NB4 (cell line): ENCODE measurements around the gene DNAJC12.

Source experiments
- MYC ChIP-seq: IDR thresholded peaks from 2 replicates; pipeline ENCODE4 v1.6.1; 2011; ENCODE audit warnings: low read depth, low read length
- POLR2A ChIP-seq: IDR thresholded peaks from 2 replicates; pipeline ENCODE4 v1.6.1; 2011; ENCODE audit warnings: mild to moderate bottlenecking; ENCODE audit not compliant: insufficient read length; ENCODE audit errors: extremely low read depth
- TF ChIP-seq, protein P1 (sequence below): IDR thresholded peaks from one replicate; pipeline ENCODE4 v1.5.1; 2012; ENCODE audit warnings: low read depth, low read length
- TF ChIP-seq, protein P2 (sequence below): IDR thresholded peaks from 2 replicates; pipeline ENCODE4 v1.6.1; 2011; ENCODE audit warnings: low read depth, low read length

DNA sequence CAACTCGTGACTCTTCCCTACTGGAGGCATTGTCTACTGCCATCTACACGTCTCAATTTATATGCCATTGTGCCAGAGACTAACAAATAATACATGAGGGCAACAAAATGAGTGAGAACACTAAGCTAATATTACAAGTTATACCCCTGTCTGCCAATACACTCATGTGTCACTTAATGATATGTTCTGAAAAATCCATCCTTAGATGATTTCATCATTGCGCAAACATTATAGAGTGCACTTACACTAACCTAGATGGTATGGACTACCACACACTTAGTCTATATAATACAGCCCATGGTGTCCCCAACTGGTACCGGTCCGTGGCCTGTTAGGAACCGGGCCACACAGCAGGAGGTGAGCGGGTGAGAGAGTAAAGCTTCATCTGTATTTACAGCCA is 77.7 kb downstream of the DNAJC12 start:
- TF ChIP-seq, protein P1, sequence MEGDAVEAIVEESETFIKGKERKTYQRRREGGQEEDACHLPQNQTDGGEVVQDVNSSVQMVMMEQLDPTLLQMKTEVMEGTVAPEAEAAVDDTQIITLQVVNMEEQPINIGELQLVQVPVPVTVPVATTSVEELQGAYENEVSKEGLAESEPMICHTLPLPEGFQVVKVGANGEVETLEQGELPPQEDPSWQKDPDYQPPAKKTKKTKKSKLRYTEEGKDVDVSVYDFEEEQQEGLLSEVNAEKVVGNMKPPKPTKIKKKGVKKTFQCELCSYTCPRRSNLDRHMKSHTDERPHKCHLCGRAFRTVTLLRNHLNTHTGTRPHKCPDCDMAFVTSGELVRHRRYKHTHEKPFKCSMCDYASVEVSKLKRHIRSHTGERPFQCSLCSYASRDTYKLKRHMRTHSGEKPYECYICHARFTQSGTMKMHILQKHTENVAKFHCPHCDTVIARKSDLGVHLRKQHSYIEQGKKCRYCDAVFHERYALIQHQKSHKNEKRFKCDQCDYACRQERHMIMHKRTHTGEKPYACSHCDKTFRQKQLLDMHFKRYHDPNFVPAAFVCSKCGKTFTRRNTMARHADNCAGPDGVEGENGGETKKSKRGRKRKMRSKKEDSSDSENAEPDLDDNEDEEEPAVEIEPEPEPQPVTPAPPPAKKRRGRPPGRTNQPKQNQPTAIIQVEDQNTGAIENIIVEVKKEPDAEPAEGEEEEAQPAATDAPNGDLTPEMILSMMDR: no peak
- TF ChIP-seq, protein P2, sequence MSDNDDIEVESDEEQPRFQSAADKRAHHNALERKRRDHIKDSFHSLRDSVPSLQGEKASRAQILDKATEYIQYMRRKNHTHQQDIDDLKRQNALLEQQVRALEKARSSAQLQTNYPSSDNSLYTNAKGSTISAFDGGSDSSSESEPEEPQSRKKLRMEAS: no peak
- TF ChIP-seq POLR2A: no peak
- TF ChIP-seq MYC: no peak
